ENCODE measurements around the gene GRIN2D. TPM values are rescaled to one million over a fixed set of nuclear protein-coding genes. Genes with fewer than 3 reads are reported as not detected.

The GRIN2D gene
- polyA plus RNA-seq, 1 donor from 2014 or later, result 1.8 TPM

GRCh38 chr19:48378194-48378570, 15.3 kb upstream of the GRIN2D start:
- no peaks in the 10 kb centered on the region for H3K79me2 ChIP-seq (replicated peaks; ENCODE audit: insufficient read depth, low read length)

GRCh38 chr19:48379058-48379457, 14.4 kb upstream of the GRIN2D start:
- Histone ChIP-seq H3K36me3 (ENCODE audit: insufficient read depth, low read length) (no peaks in the 10 kb centered on the region), H3K4me3 (ENCODE audit: low read length) (no peak overlapping the region), H3F3A (ENCODE audit: insufficient read depth, low read length, poor library complexity, severe bottlenecking) (no peaks in the 10 kb centered on the region)

More at GRCh38 chr19:48378194-48378570, 15.3 kb upstream of the GRIN2D start:
- H3K9me3 ChIP-seq (ENCODE audit: low read length), result no peaks in the 10 kb centered on the region
- H3K4me3 ChIP-seq (ENCODE audit: low read length), result no peak overlapping the region
- H4K20me1 ChIP-seq (ENCODE audit: insufficient read depth), result no peaks in the 10 kb centered on the region
- no peaks in the 10 kb centered on the region for H3K27me3 ChIP-seq (ENCODE audit: insufficient read depth, low read depth, low read length)
- H3F3A ChIP-seq (ENCODE audit: insufficient read depth, low read length, poor library complexity, severe bottlenecking), result no peaks in the 10 kb centered on the region
- H3K4me2 ChIP-seq (ENCODE audit: low read length), result no peak overlapping the region
- TF ChIP-seq POLR2AphosphoS5 (IDR thresholded peaks at IDR 0.05) (no peak), MXI1 (conservative IDR thresholded peaks at IDR 0.05; ENCODE audit: poor library complexity, severe bottlenecking) (no peak), REST (IDR thresholded peaks at IDR 0.05; ENCODE audit: borderline replicate concordance) (no peak), SMC3 (conservative IDR thresholded peaks at IDR 0.05; ENCODE audit: poor library complexity) (no peak), EP300 (conservative IDR thresholded peaks at IDR 0.05; ENCODE audit: poor library complexity, severe bottlenecking) (no peak), TAF1 (IDR thresholded peaks at IDR 0.05; ENCODE audit: low read depth) (no peak)
- no peak overlapping the region for H3K9ac ChIP-seq (ENCODE audit: low read length)
- no peak overlapping the region for H2AFZ ChIP-seq (ENCODE audit: low read depth, low read length)
- no peak overlapping the region for H3K27ac ChIP-seq (ENCODE audit: low read length)
- no peaks in the 10 kb centered on the region for H3K36me3 ChIP-seq (ENCODE audit: insufficient read depth, low read length)
- no peaks in the 10 kb centered on the region for H3K9me2 ChIP-seq (ENCODE audit: insufficient read depth, low read length)

More at GRCh38 chr19:48379058-48379457, 14.4 kb upstream of the GRIN2D start:
- Histone ChIP-seq H3K79me2 (replicated peaks; ENCODE audit: insufficient read depth, low read length) (no peaks in the 10 kb centered on the region), H3K9me3 (ENCODE audit: low read length) (no peaks in the 10 kb centered on the region), H2AFZ (ENCODE audit: low read depth, low read length) (no peak overlapping the region), H4K20me1 (ENCODE audit: insufficient read depth) (no peaks in the 10 kb centered on the region), H3K27ac (ENCODE audit: low read length) (no peak overlapping the region), H3K4me2 (ENCODE audit: low read length) (no peak overlapping the region), H3K9ac (ENCODE audit: low read length) (no peak overlapping the region), H3K9me2 (ENCODE audit: insufficient read depth, low read length) (no peaks in the 10 kb centered on the region), H3K27me3 (ENCODE audit: insufficient read depth, low read depth, low read length) (no peaks in the 10 kb centered on the region)
- TF ChIP-seq EZH2 (IDR thresholded peaks at IDR 0.05; ENCODE audit: borderline replicate concordance, insufficient read depth, low read length, poor library complexity, severe bottlenecking) (no peak), TAF1 (IDR thresholded peaks at IDR 0.05; ENCODE audit: low read depth) (no peak), POLR2AphosphoS5 (IDR thresholded peaks at IDR 0.05) (no peak), EP300 (conservative IDR thresholded peaks at IDR 0.05; ENCODE audit: poor library complexity, severe bottlenecking) (no peak), REST (IDR thresholded peaks at IDR 0.05; ENCODE audit: borderline replicate concordance) (no peak), RAD21 (conservative IDR thresholded peaks at IDR 0.05) (no peak), MXI1 (conservative IDR thresholded peaks at IDR 0.05; ENCODE audit: poor library complexity, severe bottlenecking) (no peak), CTCF (IDR thresholded peaks at IDR 0.05; ENCODE audit: poor library complexity, severe bottlenecking) (no peak), SMC3 (conservative IDR thresholded peaks at IDR 0.05; ENCODE audit: poor library complexity) (no peak)
